SK-N-MC (cell line): ENCODE measurements around the gene PRR33.

Experiments
- DNase-seq: peaks from one replicate; pipeline ENCODE4 v3.0.0-alpha.2; 2011; ENCODE audit warnings: low read depth, low spot score
- H3K27ac ChIP-seq: fragments of 200-600 bp; sonication (generic); 2 replicates; pipeline ENCODE4 v1.5.1; 2016; ENCODE audit warnings: mixed run types
- H3K36me3 ChIP-seq: fragments of 200-600 bp; sonication (generic); 2 replicates; pipeline ENCODE4 v1.6.1; 2017; ENCODE audit warnings: antibody characterized with exemption, low read length, mixed read lengths; ENCODE audit not compliant: insufficient read depth
- H3K4me3 ChIP-seq: fragments of 200-600 bp; sonication (generic); 2 replicates; pipeline ENCODE4 v1.5.1; 2016
- H3K9ac ChIP-seq: fragments of 200-600 bp; sonication (generic); 2 replicates; pipeline ENCODE4 v1.8.0; 2017; ENCODE audit warnings: mixed run types, mixed read lengths; ENCODE audit not compliant: insufficient read length
- H3K9me3 ChIP-seq: fragments of 200-600 bp; sonication (generic); 2 replicates; pipeline ENCODE4 v1.6.1; 2017; ENCODE audit warnings: low read depth, mild to moderate bottlenecking, antibody characterized with exemption, low read length, moderate library complexity, mixed read lengths
- EZH2 ChIP-seq: fragments of 200-600 bp; sonication (generic); IDR thresholded peaks from one replicate; pipeline ENCODE4 v1.6.1; 2017; ENCODE audit warnings: antibody characterized with exemption
- FOXP2 ChIP-seq: optimal IDR thresholded peaks from 2 replicates; pipeline ENCODE3; 2011; ENCODE audit warnings: mild to moderate bottlenecking, moderate library complexity; ENCODE audit not compliant: insufficient read depth; ENCODE audit errors: extremely low read length, control extremely low read depth
- POLR2AphosphoS5 ChIP-seq: IDR thresholded peaks from 2 replicates; pipeline ENCODE4 v1.6.1; 2012; ENCODE audit warnings: mild to moderate bottlenecking, low read depth, low read length, borderline replicate concordance

PRR33 gene

GRCh38 chr11:1872267-1872985 is 19.3 kb downstream of the PRR33 start:
- Histone ChIP-seq H3K4me3 (no peak overlapping the region), H3K27ac (no peak overlapping the region), H3K9me3 (no peaks in the 10 kb centered on the region), H3K9ac (no peak overlapping the region), H3K36me3 (no peaks in the 10 kb centered on the region)
- no peak for TF ChIP-seq EZH2
- TF ChIP-seq FOXP2, result no peak
- no peak for TF ChIP-seq POLR2AphosphoS5
- DNase-seq, result no peak

- no peaks in the 10 kb centered on the region for H3K36me3 ChIP-seq
- no peak overlapping the region for H3K27ac ChIP-seq
- no peak for DNase-seq
- no peak overlapping the region for H3K4me3 ChIP-seq
- H3K9me3 ChIP-seq, result no peaks in the 10 kb centered on the region
- TF ChIP-seq POLR2AphosphoS5 (no peak), FOXP2 (no peak), EZH2 (no peak)
- H3K9ac ChIP-seq, result no peak overlapping the region
Observed at GRCh38 chr11:1871531-1871930, 20.2 kb downstream of the PRR33 start.

GRCh38 chr11:1870721-1871466 is 20.8 kb downstream of the PRR33 start:
- DNase-seq, result no peak
- H3K9ac ChIP-seq, result no peak overlapping the region
- H3K4me3 ChIP-seq, result no peak overlapping the region
- no peaks in the 10 kb centered on the region for H3K9me3 ChIP-seq
- no peak overlapping the region for H3K27ac ChIP-seq
- no peaks in the 10 kb centered on the region for H3K36me3 ChIP-seq
- TF ChIP-seq FOXP2 (no peak), POLR2AphosphoS5 (no peak), EZH2 (no peak)

GRCh38 chr11:1870326-1870696 is 21.4 kb downstream of the PRR33 start:
- no peak for DNase-seq
- no peak overlapping the region for H3K4me3 ChIP-seq
- H3K27ac ChIP-seq, result no peak overlapping the region
- no peak overlapping the region for H3K9ac ChIP-seq
- no peak for TF ChIP-seq FOXP2
- no peak for TF ChIP-seq EZH2
- no peak for TF ChIP-seq POLR2AphosphoS5
- H3K36me3 ChIP-seq, result no peaks in the 10 kb centered on the region
- H3K9me3 ChIP-seq, result no peaks in the 10 kb centered on the region

- Histone ChIP-seq H3K9me3 (no peaks in the 10 kb centered on the region), H3K9ac (no peak overlapping the region), H3K36me3 (no peaks in the 10 kb centered on the region), H3K4me3 (no peak overlapping the region), H3K27ac (no peak overlapping the region)
- DNase-seq, result no peak
- TF ChIP-seq FOXP2 (no peak), POLR2AphosphoS5 (no peak), EZH2 (no peak)
Observed at GRCh38 chr11:1869427-1870325, 22.0 kb downstream of the PRR33 start.

- H3K9ac ChIP-seq, result no peak overlapping the region
- no peaks in the 10 kb centered on the region for H3K36me3 ChIP-seq
- no peaks in the 10 kb centered on the region for H3K9me3 ChIP-seq
- no peak overlapping the region for H3K27ac ChIP-seq
- TF ChIP-seq EZH2, result no peak
- no peak overlapping the region for H3K4me3 ChIP-seq
- DNase-seq, result no peak
Observed at GRCh38 chr11:1868636-1869291, 22.9 kb downstream of the PRR33 start.

- Histone ChIP-seq H3K9me3 (no peaks in the 10 kb centered on the region), H3K9ac (no peak overlapping the region), H3K27ac (no peak overlapping the region), H3K36me3 (no peaks in the 10 kb centered on the region), H3K4me3 (no peak overlapping the region)
- no peak for TF ChIP-seq FOXP2
- TF ChIP-seq EZH2, result no peak
- TF ChIP-seq POLR2AphosphoS5, result no peak
- DNase-seq, result no peak
Observed at GRCh38 chr11:1868056-1868635, 23.5 kb downstream of the PRR33 start.
